Erythroblast (primary cell): ENCODE data around the gene RALGPS1.

Source experiments
- GATA1 ChIP-seq: IDR thresholded peaks from 2 replicates; pipeline ENCODE4 v1.6.1; 2011; ENCODE audit warnings: low read depth, mild to moderate bottlenecking, control low read depth, low read length, moderate library complexity
- POLR2A ChIP-seq: IDR thresholded peaks from 2 replicates; pipeline ENCODE4 v1.6.1; 2011; ENCODE audit warnings: mild to moderate bottlenecking, low read length

DNA sequence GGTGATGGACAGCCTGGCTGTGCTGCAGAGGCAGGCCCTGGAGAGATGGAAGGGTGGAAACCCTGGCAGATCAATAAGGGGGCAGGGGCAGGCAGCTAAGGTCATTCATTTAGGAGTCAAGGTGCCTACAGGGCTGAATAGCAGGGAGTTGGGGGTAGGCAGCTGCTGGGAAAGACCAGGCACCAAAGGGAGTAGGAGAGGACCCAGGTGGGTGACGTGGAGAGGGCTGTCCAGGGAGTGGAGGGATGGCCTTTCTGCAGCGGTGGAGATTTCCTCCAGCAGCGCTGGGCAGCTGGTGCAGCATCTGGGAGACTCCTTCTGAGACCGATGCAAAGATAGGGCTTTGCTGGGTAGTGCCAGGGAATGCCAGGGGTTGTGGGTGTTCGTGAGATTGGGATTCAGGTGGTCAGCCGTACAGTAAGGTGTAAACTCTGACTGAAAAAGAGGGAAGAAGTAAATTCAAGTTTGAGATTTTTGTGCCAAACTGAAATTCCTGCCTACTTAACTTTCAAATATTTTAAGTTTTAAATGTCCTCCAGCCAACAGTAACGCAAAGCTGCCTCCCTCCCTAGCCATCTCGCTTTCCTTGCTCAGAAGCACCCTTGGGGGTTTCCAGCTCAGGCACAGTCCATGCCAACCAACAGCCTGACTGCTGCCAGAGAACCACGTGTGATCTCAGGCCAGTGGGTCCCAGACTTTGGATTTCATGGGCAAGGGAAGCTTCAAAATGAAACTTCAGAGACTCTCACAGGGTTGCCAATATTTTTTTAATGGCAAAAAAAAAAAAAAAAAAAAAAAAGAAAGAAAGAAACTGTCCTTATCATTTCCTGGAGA, 226.5 kb downstream of the RALGPS1 start:
- TF ChIP-seq POLR2A, result no peak
- TF ChIP-seq GATA1, result no peak
